Measurements from ENCODE around the gene MAML2.

The MAML2 gene

GRCh38 chr11:96328395-96329010 is 14.5 kb downstream of the MAML2 start:
- DNase-seq (ENCODE audit: insufficient read length), result no peak
- FAIRE-seq, result no peak
- TF ChIP-seq TAF1 (IDR thresholded peaks at IDR 0.05; ENCODE audit: borderline replicate concordance, low read depth, low read length) (no peak), POLR2AphosphoS5 (IDR thresholded peaks at IDR 0.05; ENCODE audit: low read depth, low read length) (no peak), POLR2A (IDR thresholded peaks at IDR 0.05; ENCODE audit: low read depth, low read length) (no peak)

GRCh38 chr11:96326959-96327358 is 16.0 kb downstream of the MAML2 start:
- DNase-seq (ENCODE audit: insufficient read length) (no peak), FAIRE-seq (no peak)
- TF ChIP-seq POLR2AphosphoS5 (IDR thresholded peaks at IDR 0.05; ENCODE audit: low read depth, low read length) (no peak), TAF1 (IDR thresholded peaks at IDR 0.05; ENCODE audit: borderline replicate concordance, low read depth, low read length) (no peak), POLR2A (IDR thresholded peaks at IDR 0.05; ENCODE audit: low read depth, low read length) (no peak)

- FAIRE-seq (no peak), DNase-seq (ENCODE audit: insufficient read length) (no peak)
- TF ChIP-seq POLR2AphosphoS5 (IDR thresholded peaks at IDR 0.05; ENCODE audit: low read depth, low read length) (no peak), POLR2A (IDR thresholded peaks at IDR 0.05; ENCODE audit: low read depth, low read length) (no peak), TAF1 (IDR thresholded peaks at IDR 0.05; ENCODE audit: borderline replicate concordance, low read depth, low read length) (no peak)
Observed at GRCh38 chr11:96324912-96325311, 18.1 kb downstream of the MAML2 start.

GRCh38 chr11:96323642-96323985 is 19.4 kb downstream of the MAML2 start:
- FAIRE-seq, result no peak
- DNase-seq (ENCODE audit: insufficient read length), result no peak
- TF ChIP-seq POLR2A (IDR thresholded peaks at IDR 0.05; ENCODE audit: low read depth, low read length) (no peak), TAF1 (IDR thresholded peaks at IDR 0.05; ENCODE audit: borderline replicate concordance, low read depth, low read length) (no peak), POLR2AphosphoS5 (IDR thresholded peaks at IDR 0.05; ENCODE audit: low read depth, low read length) (no peak)

- DNase-seq (ENCODE audit: insufficient read length) (no peak), FAIRE-seq (no peak)
- TF ChIP-seq POLR2A (IDR thresholded peaks at IDR 0.05; ENCODE audit: low read depth, low read length) (no peak), POLR2AphosphoS5 (IDR thresholded peaks at IDR 0.05; ENCODE audit: low read depth, low read length) (no peak), TAF1 (IDR thresholded peaks at IDR 0.05; ENCODE audit: borderline replicate concordance, low read depth, low read length) (no peak)
Observed at GRCh38 chr11:96322775-96323641, 20.0 kb downstream of the MAML2 start.

GRCh38 chr11:96321091-96321490 is 21.9 kb downstream of the MAML2 start:
- no peak for DNase-seq (ENCODE audit: insufficient read length)
- TF ChIP-seq TAF1 (IDR thresholded peaks at IDR 0.05; ENCODE audit: borderline replicate concordance, low read depth, low read length) (no peak), POLR2A (IDR thresholded peaks at IDR 0.05; ENCODE audit: low read depth, low read length) (no peak), POLR2AphosphoS5 (IDR thresholded peaks at IDR 0.05; ENCODE audit: low read depth, low read length) (no peak)
- no peak for FAIRE-seq

- DNase-seq (ENCODE audit: insufficient read length) (no peak), FAIRE-seq (no peak)
- TF ChIP-seq POLR2A (IDR thresholded peaks at IDR 0.05; ENCODE audit: low read depth, low read length) (no peak), POLR2AphosphoS5 (IDR thresholded peaks at IDR 0.05; ENCODE audit: low read depth, low read length) (no peak), TAF1 (IDR thresholded peaks at IDR 0.05; ENCODE audit: borderline replicate concordance, low read depth, low read length) (no peak)
Observed at GRCh38 chr11:96319898-96320656, 22.9 kb downstream of the MAML2 start.

- DNase-seq (ENCODE audit: insufficient read length), result no peak
- no peak for FAIRE-seq
- TF ChIP-seq TAF1 (IDR thresholded peaks at IDR 0.05; ENCODE audit: borderline replicate concordance, low read depth, low read length) (no peak), POLR2A (IDR thresholded peaks at IDR 0.05; ENCODE audit: low read depth, low read length) (no peak), POLR2AphosphoS5 (IDR thresholded peaks at IDR 0.05; ENCODE audit: low read depth, low read length) (no peak)
Observed at GRCh38 chr11:96318850-96319249, 24.1 kb downstream of the MAML2 start.

GRCh38 chr11:96318399-96318798 is 24.6 kb downstream of the MAML2 start:
- FAIRE-seq (no peak), DNase-seq (ENCODE audit: insufficient read length) (no peak)
- no peak for TF ChIP-seq POLR2A (IDR thresholded peaks at IDR 0.05; ENCODE audit: low read depth, low read length)
- TF ChIP-seq TAF1 (IDR thresholded peaks at IDR 0.05; ENCODE audit: borderline replicate concordance, low read depth, low read length), result no peak
- no peak for TF ChIP-seq POLR2AphosphoS5 (IDR thresholded peaks at IDR 0.05; ENCODE audit: low read depth, low read length)

GRCh38 chr11:96317985-96318384 is 25.0 kb downstream of the MAML2 start:
- FAIRE-seq (no peak), DNase-seq (ENCODE audit: insufficient read length) (no peak)
- TF ChIP-seq POLR2AphosphoS5 (IDR thresholded peaks at IDR 0.05; ENCODE audit: low read depth, low read length), result no peak

GRCh38 chr11:96317571-96317970 is 25.4 kb downstream of the MAML2 start:
- DNase-seq (ENCODE audit: insufficient read length) (no peak), FAIRE-seq (no peak)
- TF ChIP-seq TAF1 (IDR thresholded peaks at IDR 0.05; ENCODE audit: borderline replicate concordance, low read depth, low read length) (no peak), POLR2AphosphoS5 (IDR thresholded peaks at IDR 0.05; ENCODE audit: low read depth, low read length) (no peak), POLR2A (IDR thresholded peaks at IDR 0.05; ENCODE audit: low read depth, low read length) (no peak)

All from GM12892 (cell line).